Measurements from ENCODE around the gene NAV2.

The NAV2 gene

GRCh38 chr11:19712281-19713195 is at the start of gene NAV2:
Gene NAV2 (plus strand): TSS chr11:19712837. CDS start chr11:19713696, 859 bp downstream.
- peak; percentile 71 to 93 for DNase-seq

GRCh38 chr11:19663206-19663605 is 49.4 kb upstream of the NAV2 start:
- no peak for DNase-seq

- no peak for DNase-seq
These were observed 47.6 kb upstream of the NAV2 start for GRCh38 chr11:19664886-19665548.

GRCh38 chr11:19666951-19667350 is 45.7 kb upstream of the NAV2 start:
- DNase-seq, result no peak

GRCh38 chr11:19669511-19669910 is 43.1 kb upstream of the NAV2 start:
- no peak for DNase-seq

- peak in 1 of 2 experiments; percentile 27 for DNase-seq
These were observed 42.4 kb upstream of the NAV2 start for GRCh38 chr11:19670030-19670791.

- DNase-seq, result no peak
These were observed 39.9 kb upstream of the NAV2 start for GRCh38 chr11:19672586-19673206.

GRCh38 chr11:19673924-19674729 is 38.5 kb upstream of the NAV2 start:
- no peak for DNase-seq

- DNase-seq, result no peak
These were observed 37.8 kb upstream of the NAV2 start for GRCh38 chr11:19674836-19675235.

GRCh38 chr11:19675397-19675796 is 37.2 kb upstream of the NAV2 start:
- DNase-seq, result no peak

GRCh38 chr11:19676475-19677380 is 35.9 kb upstream of the NAV2 start:
- no peak for DNase-seq

GRCh38 chr11:19677381-19678080 is 35.1 kb upstream of the NAV2 start:
- no peak for DNase-seq

- no peak for DNase-seq
These were observed 32.4 kb upstream of the NAV2 start for GRCh38 chr11:19679952-19680828.

- no peak for DNase-seq
These were observed 31.7 kb upstream of the NAV2 start for GRCh38 chr11:19680829-19681368.

GRCh38 chr11:19683141-19683805 is 29.4 kb upstream of the NAV2 start:
- no peak for DNase-seq

- DNase-seq, result no peak
These were observed 28.7 kb upstream of the NAV2 start for GRCh38 chr11:19683862-19684491.

GRCh38 chr11:19686234-19686633 is 26.4 kb upstream of the NAV2 start:
- DNase-seq, result no peak

GRCh38 chr11:19687392-19687791 is 25.2 kb upstream of the NAV2 start:
- DNase-seq, result no peak

Measured in NCI-H187 (cell line).